Keratinocyte (primary cell): Measurements from ENCODE around the gene PRPH2. TPM values are rescaled to one million over a fixed set of nuclear protein-coding genes. Genes with fewer than 3 reads are reported as not detected.

ENCODE experiments used
- DNase-seq: peaks from one replicate; pipeline ENCODE4 v3.0.0-alpha.2; 2011; ENCODE audit warnings: low read depth, missing footprints, low spot score
- FAIRE-seq: peaks from 2 replicates; lab custom pipeline; 2011; peaks lifted over from hg19 to GRCh38; lab: Jason Lieb, UNC
- H2AFZ ChIP-seq: 2 replicates; pipeline ENCODE4 v1.6.0; 2012; ENCODE audit warnings: low read length, control low read depth, inconsistent platforms; ENCODE audit not compliant: control insufficient read depth
- H3K27ac ChIP-seq: 2 replicates; pipeline ENCODE4 v1.5.1; 2011; ENCODE audit warnings: low read length; ENCODE audit not compliant: control insufficient read depth, insufficient read depth
- H3K27me3 ChIP-seq: 3 replicates; pipeline ENCODE4 v1.6.0; 2011; ENCODE audit warnings: low read length; ENCODE audit not compliant: control insufficient read depth, insufficient read depth; ENCODE audit errors: extremely low read depth
- H3K36me3 ChIP-seq, 2 experiments: 2 replicates in 1 of 2; 3 replicates in 1 of 2; pipeline ENCODE4 v1.5.1; 2011; ENCODE audit warnings: low read length in 2 of 2, mild to moderate bottlenecking in 1 of 2; ENCODE audit not compliant: control insufficient read depth in 2 of 2, insufficient read depth in 2 of 2; ENCODE audit errors: extremely low read depth in 1 of 2
- H3K4me1 ChIP-seq: 3 replicates; pipeline ENCODE4 v1.5.1; 2011; ENCODE audit warnings: low read length; ENCODE audit not compliant: control insufficient read depth, insufficient read depth; ENCODE audit errors: extremely low read depth
- H3K4me2 ChIP-seq: 3 replicates; pipeline ENCODE4 v1.6.0; 2011; ENCODE audit warnings: low read depth, low read length; ENCODE audit not compliant: control insufficient read depth, insufficient read depth; ENCODE audit errors: extremely low read depth
- H3K4me3 ChIP-seq, 3 experiments: fragments of 200-600 bp in 1 of 3; sonication (generic) in 1 of 3; 2 replicates in 2 of 3; 3 replicates in 1 of 3; pipeline ENCODE4 v1.5.1; 2011 to 2016; ENCODE audit warnings: low read length in 3 of 3, mild to moderate bottlenecking in 3 of 3, control low read depth in 2 of 3, inconsistent platforms in 1 of 3, low read depth in 1 of 3, mixed read lengths in 1 of 3, mixed run types in 1 of 3, moderate library complexity in 1 of 3; ENCODE audit not compliant: control insufficient read depth in 2 of 3, insufficient read depth in 2 of 3; ENCODE audit errors: extremely low read depth in 1 of 3
- H3K79me2 ChIP-seq: 2 replicates; pipeline ENCODE4 v1.6.0; 2012; ENCODE audit warnings: low read length; ENCODE audit not compliant: control insufficient read depth, insufficient read depth
- H3K9ac ChIP-seq: 3 replicates; pipeline ENCODE4 v1.6.0; 2011; ENCODE audit warnings: low read length; ENCODE audit not compliant: control insufficient read depth, insufficient read depth; ENCODE audit errors: extremely low read depth
- H3K9me1 ChIP-seq: 3 replicates; pipeline ENCODE4 v1.6.0; 2011; ENCODE audit warnings: low read length; ENCODE audit not compliant: control insufficient read depth, insufficient read depth; ENCODE audit errors: extremely low read depth
- H3K9me3 ChIP-seq: 2 replicates; pipeline ENCODE4 v1.5.1; 2012; ENCODE audit warnings: low read depth, low read length; ENCODE audit not compliant: control insufficient read depth
- H4K20me1 ChIP-seq: 3 replicates; pipeline ENCODE4 v1.6.0; 2011; ENCODE audit warnings: low read length; ENCODE audit not compliant: control insufficient read depth, insufficient read depth; ENCODE audit errors: extremely low read depth
- EZH2 ChIP-seq: IDR thresholded peaks from one replicate; pipeline ENCODE4 v1.6.1; 2012; ENCODE audit warnings: inconsistent platforms, mild to moderate bottlenecking, low read length, moderate library complexity
- dilution Hi-C: fragments of 300-500 bp; cut with MboI; formaldehyde crosslinking; loops from one replicate; pipeline ENCODE4 v1.7.0; 2020; ENCODE audit warnings: low sequenced_read_pairs; ENCODE audit not compliant: extremely low pct_ligation_motif_present
- polyA plus RNA-seq, 5 experiments: library from polyadenylated mRNA; depleted of rRNA in 3 of 5; stranded (reverse) in 3 of 5; stranded (forward) in 1 of 5; unstranded in 1 of 5; fragments of >200 nt; gene quantifications; 1 replicate in 1 of 5; 2 replicates in 3 of 5; 3 replicates in 1 of 5; pipeline versions ENCODE4 v1.2.1 to v1.2.3, GENCODE V29; 2011 to 2012; ENCODE audit warnings: missing spikeins in 2 of 5, low read depth in 1 of 5, low replicate concordance in 1 of 5
- TF ChIP-seq, protein P1 (sequence below), 3 experiments: IDR thresholded peaks in 1 of 3; conservative IDR thresholded peaks in 1 of 3; optimal IDR thresholded peaks in 1 of 3; 2 replicates in 2 of 3; 3 replicates in 1 of 3; pipeline versions ENCODE3 to v1.5.1; 2011; ENCODE audit warnings: low read length in 3 of 3, mild to moderate bottlenecking in 3 of 3, moderate library complexity in 2 of 3, control low read depth in 1 of 3, inconsistent platforms in 1 of 3; ENCODE audit not compliant: insufficient read depth in 2 of 3; ENCODE audit errors: extremely low read depth in 1 of 3

Gene PRPH2
- polyA plus RNA-seq, 1 donor (not counting 4 experiments of a cell fraction or from before 2014, with no cell fraction given): 0.01 TPM

DNA sequence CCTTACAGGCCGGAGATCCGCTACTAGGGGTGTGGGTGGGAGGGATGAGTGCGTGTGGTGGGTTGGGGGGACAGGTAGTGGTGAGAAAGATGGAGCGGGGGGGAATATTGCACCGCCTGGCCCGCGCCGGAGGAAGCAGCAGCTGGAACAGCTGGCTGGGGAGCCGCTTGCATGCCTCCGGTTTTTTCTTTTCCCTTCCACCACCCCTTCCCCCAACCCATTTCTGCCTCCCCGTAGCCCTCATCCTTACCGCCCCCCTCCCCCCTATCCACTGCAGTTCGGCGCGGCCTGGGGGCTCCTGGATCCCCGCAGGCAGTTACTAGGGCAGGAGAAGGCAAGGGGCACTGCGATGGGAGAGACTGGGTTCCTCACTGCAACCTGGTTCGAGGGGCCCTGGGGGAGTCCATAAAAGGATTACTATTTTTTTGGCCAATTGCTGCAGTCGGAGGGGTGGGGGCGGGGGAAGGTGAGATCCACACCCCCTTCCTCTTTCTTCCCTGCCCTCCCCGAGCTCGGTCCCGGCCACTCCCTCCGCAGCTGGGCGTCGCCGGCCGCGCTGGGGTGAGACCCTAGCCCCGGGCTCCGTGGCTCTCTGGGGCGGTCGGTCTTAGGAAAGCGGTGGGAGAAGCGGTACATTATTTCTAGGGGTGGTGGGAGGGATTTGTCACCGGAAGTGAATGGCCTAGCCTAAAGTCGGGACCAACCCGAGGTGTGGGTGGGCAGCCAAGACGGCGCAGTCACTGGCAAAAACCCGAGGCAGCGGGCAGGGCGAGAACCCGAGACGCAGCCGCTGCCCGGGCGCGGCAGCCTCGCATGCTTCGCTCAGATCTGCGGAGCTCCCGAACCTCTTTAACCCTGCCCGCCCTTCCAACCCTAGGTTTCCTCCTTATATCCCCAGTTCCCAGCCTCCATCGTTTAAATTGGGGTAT lies 24.3 kb upstream of the PRPH2 start:
- peak overlapping the region; percentile 78 to 88 (median 79) for H3K4me3 ChIP-seq
- peak overlapping the region; percentile 90 for H2AFZ ChIP-seq
- H3K9me1 ChIP-seq: no peaks in the 10 kb centered on the region
- no peaks in the 10 kb centered on the region for H3K36me3 ChIP-seq
- H3K4me1 ChIP-seq: peaks cover 24% of the 10 kb centered on the region
- dilution Hi-C loops: no loop called here
- peak overlapping the region; percentile 93 for H3K27ac ChIP-seq
- no peaks in the 10 kb centered on the region for H3K9me3 ChIP-seq
- no peak for FAIRE-seq
- TF ChIP-seq, protein P1, sequence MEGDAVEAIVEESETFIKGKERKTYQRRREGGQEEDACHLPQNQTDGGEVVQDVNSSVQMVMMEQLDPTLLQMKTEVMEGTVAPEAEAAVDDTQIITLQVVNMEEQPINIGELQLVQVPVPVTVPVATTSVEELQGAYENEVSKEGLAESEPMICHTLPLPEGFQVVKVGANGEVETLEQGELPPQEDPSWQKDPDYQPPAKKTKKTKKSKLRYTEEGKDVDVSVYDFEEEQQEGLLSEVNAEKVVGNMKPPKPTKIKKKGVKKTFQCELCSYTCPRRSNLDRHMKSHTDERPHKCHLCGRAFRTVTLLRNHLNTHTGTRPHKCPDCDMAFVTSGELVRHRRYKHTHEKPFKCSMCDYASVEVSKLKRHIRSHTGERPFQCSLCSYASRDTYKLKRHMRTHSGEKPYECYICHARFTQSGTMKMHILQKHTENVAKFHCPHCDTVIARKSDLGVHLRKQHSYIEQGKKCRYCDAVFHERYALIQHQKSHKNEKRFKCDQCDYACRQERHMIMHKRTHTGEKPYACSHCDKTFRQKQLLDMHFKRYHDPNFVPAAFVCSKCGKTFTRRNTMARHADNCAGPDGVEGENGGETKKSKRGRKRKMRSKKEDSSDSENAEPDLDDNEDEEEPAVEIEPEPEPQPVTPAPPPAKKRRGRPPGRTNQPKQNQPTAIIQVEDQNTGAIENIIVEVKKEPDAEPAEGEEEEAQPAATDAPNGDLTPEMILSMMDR (optimal IDR thresholded peaks at IDR 0.05 in 1 of 3, IDR thresholded peaks at IDR 0.05 in 1 of 3, conservative IDR thresholded peaks at IDR 0.05 in 1 of 3; ENCODE audit: extremely low read depth in 1 of 3, insufficient read depth in 2 of 3, low read length in 3 of 3): no peak
- no peak for TF ChIP-seq EZH2
- DNase-seq: peak; percentile 65
- no peaks in the 10 kb centered on the region for H4K20me1 ChIP-seq
- peak overlapping the region; percentile 87 for H3K4me2 ChIP-seq
- H3K79me2 ChIP-seq: peaks cover 22% of the 10 kb centered on the region
- H3K27me3 ChIP-seq: no peaks in the 10 kb centered on the region
- H3K9ac ChIP-seq: peak overlapping the region; percentile 83

DNA sequence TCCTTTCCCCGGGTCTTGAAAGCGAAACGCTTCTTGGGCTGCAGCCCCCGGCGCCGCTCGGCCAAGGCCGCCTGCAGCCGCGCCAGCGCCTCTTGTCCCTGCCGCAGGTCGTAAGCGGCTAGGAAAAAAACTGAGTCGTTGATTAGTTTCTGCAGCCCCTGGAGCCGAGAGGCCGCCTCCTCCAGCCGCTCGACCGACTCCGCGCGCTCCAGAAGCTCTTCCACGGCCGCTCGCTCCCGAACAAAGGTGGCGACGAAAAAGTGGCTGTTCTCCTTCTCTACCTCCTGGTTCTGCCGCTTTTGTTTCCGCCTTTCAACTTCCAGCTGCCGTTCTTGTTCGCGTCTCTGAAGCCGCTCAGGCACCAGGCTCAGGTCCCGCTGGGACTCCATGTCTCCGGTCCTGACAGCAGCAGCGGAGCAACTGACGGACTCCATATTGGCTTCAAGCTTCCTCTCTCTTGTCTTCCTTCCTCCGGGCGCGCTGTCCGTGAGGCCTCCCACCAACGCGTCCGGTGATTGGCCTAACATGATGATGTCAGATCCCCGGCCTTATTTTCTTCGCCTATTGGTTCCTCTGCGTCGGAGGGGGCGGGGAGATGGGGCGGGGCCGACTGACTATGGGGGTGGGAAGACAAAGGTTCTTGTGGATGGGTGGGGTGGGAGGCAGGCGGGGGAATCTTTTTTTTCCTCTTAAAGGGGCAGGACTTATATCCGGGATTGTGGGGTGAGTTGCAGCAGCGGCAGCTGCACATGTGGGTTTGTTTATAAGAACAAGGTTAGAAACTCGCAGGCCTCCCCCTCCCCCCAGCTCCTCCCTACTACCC lies 23.5 kb upstream of the PRPH2 start, which contains the start of gene TBCC:
Gene TBCC (minus strand): TSS at position 464 of the 823 bp plus-strand sequence. CDS start 30 bp downstream, at position 434.
- Histone ChIP-seq H3K27ac (peak within 1 kb of the TSS; percentile 96), H3K4me2 (peak within 1 kb of the TSS; percentile 96), H3K4me1 (peaks cover 25% of the 10 kb centered on the region), H3K9me3 (no peaks in the 10 kb centered on the region), H3K9ac (peak within 1 kb of the TSS; percentile 98), H3K4me3 (peak within 1 kb of the TSS; percentile 88 to 99 (median 98)), H4K20me1 (no peaks in the 10 kb centered on the region), H3K79me2 (peaks cover 22% of the 10 kb centered on the region), H3K27me3 (no peaks in the 10 kb centered on the region), H2AFZ (peak within 1 kb of the TSS; percentile 96), H3K36me3 (no peaks in the 10 kb centered on the region), H3K9me1 (no peaks in the 10 kb centered on the region)
- FAIRE-seq (peak; percentile 51), DNase-seq (peak; percentile 92)
- dilution Hi-C loops: no loop called here
- no peak for TF ChIP-seq EZH2
- TF ChIP-seq, protein P1 (optimal IDR thresholded peaks at IDR 0.05 in 1 of 3, IDR thresholded peaks at IDR 0.05 in 1 of 3, conservative IDR thresholded peaks at IDR 0.05 in 1 of 3; ENCODE audit: extremely low read depth in 1 of 3, insufficient read depth in 2 of 3, low read length in 3 of 3): no peak
